D721Med (cell line): Measurements from ENCODE around the gene SLC22A15.

Experiments
- DNase-seq: peaks from one replicate; pipeline ENCODE4 v3.0.0; 2011; ENCODE audit warnings: low spot score; ENCODE audit not compliant: insufficient read length
- FAIRE-seq: peaks from 2 replicates; lab custom pipeline; 2011; peaks lifted over from hg19 to GRCh38; lab: Jason Lieb, UNC
- TF ChIP-seq, protein P1 (sequence below): IDR thresholded peaks from 2 replicates; pipeline ENCODE4 v1.5.1; 2012; ENCODE audit warnings: mild to moderate bottlenecking, control low read depth; ENCODE audit not compliant: insufficient read depth; ENCODE audit errors: missing control alignments

SLC22A15 gene

GRCh38 chr1:116112388-116113140 is 136.3 kb downstream of the SLC22A15 start:
- FAIRE-seq (no peak), DNase-seq (no peak)
- TF ChIP-seq, protein P1, sequence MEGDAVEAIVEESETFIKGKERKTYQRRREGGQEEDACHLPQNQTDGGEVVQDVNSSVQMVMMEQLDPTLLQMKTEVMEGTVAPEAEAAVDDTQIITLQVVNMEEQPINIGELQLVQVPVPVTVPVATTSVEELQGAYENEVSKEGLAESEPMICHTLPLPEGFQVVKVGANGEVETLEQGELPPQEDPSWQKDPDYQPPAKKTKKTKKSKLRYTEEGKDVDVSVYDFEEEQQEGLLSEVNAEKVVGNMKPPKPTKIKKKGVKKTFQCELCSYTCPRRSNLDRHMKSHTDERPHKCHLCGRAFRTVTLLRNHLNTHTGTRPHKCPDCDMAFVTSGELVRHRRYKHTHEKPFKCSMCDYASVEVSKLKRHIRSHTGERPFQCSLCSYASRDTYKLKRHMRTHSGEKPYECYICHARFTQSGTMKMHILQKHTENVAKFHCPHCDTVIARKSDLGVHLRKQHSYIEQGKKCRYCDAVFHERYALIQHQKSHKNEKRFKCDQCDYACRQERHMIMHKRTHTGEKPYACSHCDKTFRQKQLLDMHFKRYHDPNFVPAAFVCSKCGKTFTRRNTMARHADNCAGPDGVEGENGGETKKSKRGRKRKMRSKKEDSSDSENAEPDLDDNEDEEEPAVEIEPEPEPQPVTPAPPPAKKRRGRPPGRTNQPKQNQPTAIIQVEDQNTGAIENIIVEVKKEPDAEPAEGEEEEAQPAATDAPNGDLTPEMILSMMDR = no peak

DNA sequence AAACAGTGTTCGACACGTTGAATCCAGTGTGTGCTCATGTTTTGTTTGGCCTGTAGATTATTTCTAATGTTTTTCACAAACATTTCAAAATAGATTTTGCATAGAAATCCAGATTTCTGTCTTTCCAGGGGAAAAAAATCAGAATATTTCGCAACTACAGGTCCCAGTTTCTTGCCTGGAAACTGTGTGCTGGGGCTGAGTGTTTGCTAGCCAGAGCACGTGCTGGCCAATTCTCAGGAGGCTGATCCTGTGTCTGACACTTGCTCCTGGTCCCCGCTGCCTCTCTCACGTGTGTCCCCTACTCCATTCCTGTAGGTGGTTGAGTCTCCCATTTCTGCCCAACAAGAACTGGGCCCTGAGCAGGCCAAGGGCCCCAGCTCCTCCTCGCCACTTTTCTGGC is 137.3 kb downstream of the SLC22A15 start:
- FAIRE-seq (no peak), DNase-seq (no peak)
- TF ChIP-seq, protein P1 = no peak

- FAIRE-seq (no peak), DNase-seq (no peak)
- TF ChIP-seq, protein P1 = no peak
Observed at GRCh38 chr1:116115476-116116439, 139.4 kb downstream of the SLC22A15 start.

GRCh38 chr1:116118471-116118870 is 142.2 kb downstream of the SLC22A15 start:
- no peak for DNase-seq
- FAIRE-seq = no peak
- TF ChIP-seq, protein P1 = no peak
